Skeletal muscle cell (primary cell): ENCODE measurements around the gene SAT2.
"Not testable (repeated sequence)": the region's sequence is repeated elsewhere in the genome, so short reads cannot be mapped to it uniquely, and the experiment has no call there.

ENCODE experiments used
- DNase-seq: peaks from one replicate; pipeline ENCODE4 v3.0.0-alpha.2; 2010; ENCODE audit warnings: low read depth
- H3K4me3 ChIP-seq: 2 replicates; pipeline ENCODE4 v1.5.1; 2011; ENCODE audit warnings: low read depth, mild to moderate bottlenecking, control low read depth, low read length, moderate library complexity

The SAT2 gene

GRCh38 chr17:7627250-7628121 lies at the start of gene SAT2:
Gene SAT2 (minus strand): TSS chr17:7627821. CDS start chr17:7627635, 186 bp downstream.
- DNase-seq: peak; percentile 82
- peak within 1 kb of the TSS; percentile 80 for H3K4me3 ChIP-seq

- no peak for DNase-seq
- no peak overlapping the region for H3K4me3 ChIP-seq
Measured at GRCh38 chr17:7676533-7676932, 48.9 kb upstream of the SAT2 start.

GRCh38 chr17:7674934-7675333 lies 47.3 kb upstream of the SAT2 start:
- DNase-seq: no peak
- no peak overlapping the region for H3K4me3 ChIP-seq

DNA sequence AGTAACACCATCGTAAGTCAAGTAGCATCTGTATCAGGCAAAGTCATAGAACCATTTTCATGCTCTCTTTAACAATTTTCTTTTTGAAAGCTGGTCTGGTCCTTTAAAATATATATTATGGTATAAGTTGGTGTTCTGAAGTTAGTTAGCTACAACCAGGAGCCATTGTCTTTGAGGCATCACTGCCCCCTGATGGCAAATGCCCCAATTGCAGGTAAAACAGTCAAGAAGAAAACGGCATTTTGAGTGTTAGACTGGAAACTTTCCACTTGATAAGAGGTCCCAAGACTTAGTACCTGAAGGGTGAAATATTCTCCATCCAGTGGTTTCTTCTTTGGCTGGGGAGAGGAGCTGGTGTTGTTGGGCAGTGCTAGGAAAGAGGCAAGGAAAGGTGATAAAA lies 45.6 kb upstream of the SAT2 start:
- no peak overlapping the region for H3K4me3 ChIP-seq
- no peak for DNase-seq

DNA sequence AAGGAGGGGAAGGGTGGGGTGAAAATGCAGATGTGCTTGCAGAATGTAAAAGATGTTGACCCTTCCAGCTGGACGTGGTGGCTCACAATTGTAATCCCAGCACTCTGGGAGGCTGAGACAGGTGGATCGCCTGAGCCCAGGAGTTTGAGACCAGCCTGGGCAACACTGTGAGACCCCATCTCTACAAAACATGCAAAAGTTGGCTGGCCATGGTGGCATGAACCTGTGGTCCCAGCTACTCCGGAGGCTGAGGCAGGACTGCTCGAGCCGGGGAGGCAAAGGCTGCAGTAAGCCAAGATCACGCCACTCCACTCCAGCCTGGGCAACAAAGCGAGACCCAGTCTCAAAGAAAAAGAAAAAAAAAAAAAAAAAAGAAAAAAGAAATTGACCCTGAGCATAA lies 40.9 kb upstream of the SAT2 start:
- no peak for DNase-seq
- no peak overlapping the region for H3K4me3 ChIP-seq

DNA sequence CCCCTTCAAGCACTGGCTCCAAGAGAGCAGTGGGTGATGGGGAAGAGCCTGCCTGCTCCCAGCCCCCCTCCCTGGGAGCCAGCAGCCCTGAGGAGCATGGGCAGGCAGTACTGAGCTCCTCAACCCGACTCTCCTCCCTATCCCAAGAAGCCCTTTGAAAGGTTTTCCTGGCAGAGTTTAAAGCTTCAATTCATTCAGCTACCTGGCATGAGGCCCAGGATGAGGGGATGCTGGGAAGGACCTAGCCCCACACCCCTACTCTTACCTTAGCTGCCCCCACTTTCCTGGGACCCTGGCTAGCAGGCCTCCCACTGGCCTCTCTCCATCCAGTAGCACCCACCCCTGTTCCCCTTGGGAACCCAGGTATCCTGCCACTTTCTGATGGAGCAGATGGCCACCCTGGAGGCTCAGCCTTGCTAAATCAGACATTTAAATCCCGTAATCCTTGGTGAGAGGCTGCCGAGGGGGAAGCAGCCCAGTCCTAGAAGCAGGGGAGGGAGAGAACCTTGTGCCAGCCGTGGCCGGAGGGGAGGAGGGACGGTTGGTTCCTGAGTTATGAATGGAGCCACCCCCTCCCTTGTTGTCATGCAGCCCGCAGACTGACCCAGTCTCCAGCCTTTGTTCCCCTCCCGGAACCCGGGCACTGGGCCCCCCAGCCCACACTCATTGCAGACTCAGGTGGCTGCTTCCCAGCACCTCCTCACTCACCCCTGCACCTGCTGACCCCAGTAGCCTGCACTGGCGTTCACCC lies 40.2 kb upstream of the SAT2 start:
- H3K4me3 ChIP-seq: no peak overlapping the region
- no peak for DNase-seq

DNA sequence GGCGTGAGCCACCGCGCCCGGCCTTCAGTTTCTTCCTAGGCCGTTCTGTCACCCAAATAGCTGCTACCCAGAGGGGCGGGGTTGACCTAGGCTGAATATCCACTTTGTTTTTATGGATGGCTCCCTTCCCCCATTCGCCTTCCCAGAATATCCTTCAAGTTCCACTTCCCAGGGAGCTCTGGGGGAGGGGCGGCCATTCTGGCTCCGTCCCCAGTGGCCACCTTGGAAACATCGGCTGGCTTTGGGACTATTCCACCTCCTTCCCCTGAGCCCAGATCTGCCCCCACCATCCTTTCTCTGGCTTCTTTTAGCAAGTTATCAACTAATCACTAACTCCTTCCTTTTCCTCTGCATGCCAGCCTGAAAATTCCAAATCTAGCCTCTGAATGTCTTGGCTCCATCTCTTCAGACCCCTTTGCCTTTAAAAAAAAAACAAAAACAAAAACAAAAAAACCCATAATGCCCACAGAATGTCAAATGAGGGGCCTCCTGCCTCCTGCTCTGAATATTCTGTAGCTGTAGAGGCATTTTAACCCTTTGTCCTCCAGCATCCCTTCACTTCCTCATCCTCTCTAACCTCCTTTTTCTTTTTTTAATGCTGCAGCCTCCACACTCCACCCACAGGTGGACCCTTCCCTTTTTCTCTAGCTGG lies 29.5 kb upstream of the SAT2 start:
- no peak overlapping the region for H3K4me3 ChIP-seq
- DNase-seq: no peak

DNA sequence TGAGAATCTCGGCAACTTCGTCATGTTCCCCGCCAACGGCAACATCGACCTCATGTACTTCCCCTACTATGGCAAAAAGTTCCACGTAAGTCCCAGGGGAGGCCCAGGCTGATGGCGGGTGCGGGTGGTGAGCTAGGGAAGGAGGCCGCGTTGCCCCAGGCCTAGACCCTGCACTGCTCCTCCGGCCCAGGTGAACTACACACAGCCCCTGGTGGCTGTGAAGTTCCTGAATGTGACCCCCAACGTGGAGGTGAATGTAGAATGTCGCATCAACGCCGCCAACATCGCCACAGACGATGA lies 27.9 kb upstream of the SAT2 start:
- H3K4me3 ChIP-seq: no peak overlapping the region
- no peak for DNase-seq

GRCh38 chr17:7654832-7655540 lies 27.4 kb upstream of the SAT2 start:
- H3K4me3 ChIP-seq: no peak overlapping the region
- DNase-seq: no peak

- no peak for DNase-seq
- H3K4me3 ChIP-seq: no peak overlapping the region
Measured at GRCh38 chr17:7652388-7653356, 25.1 kb upstream of the SAT2 start.

GRCh38 chr17:7651665-7652387 lies 24.2 kb upstream of the SAT2 start:
- no peak for DNase-seq
- peak overlapping the region; percentile 38 for H3K4me3 ChIP-seq

- no peak for DNase-seq
- H3K4me3 ChIP-seq: peak overlapping the region; percentile 38
Measured at GRCh38 chr17:7651097-7651664, 23.6 kb upstream of the SAT2 start.

DNA sequence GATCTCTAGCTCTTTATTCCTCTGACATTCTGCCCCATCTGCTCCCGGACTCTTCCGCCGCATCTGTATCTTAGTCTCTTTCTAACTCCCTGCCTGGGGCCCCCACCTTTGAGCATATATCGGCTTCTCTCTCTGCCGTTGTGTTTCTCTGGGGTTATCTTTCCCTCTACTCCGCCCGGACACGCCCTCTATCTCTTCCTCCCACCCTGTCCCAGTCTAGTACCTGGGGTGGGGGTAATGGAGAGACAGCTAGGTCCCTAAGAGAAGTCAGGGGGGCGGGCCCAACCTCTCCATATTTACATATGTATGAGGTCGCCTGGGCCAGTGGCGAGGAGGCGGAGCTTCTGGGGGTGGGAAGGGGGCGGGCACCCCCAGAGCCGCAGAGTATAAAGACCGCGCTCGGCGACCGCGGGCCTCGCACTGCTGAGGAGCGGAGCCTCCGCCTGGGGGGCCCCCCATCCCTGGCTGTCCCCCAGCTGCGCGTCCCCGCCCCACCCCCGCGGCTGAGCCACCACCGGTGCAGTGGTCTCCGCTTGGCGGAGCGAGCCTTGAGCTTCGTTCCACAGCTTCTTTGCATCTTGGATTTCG lies 23.0 kb upstream of the SAT2 start, which contains the start of gene ATP1B2:
ATP1B2 (plus strand) TSS at position 418 of the 588 bp plus-strand sequence. CDS start 593 bp downstream, outside the sequence.
- H3K4me3 ChIP-seq: peak within 1 kb of the TSS; percentile 38

DNA sequence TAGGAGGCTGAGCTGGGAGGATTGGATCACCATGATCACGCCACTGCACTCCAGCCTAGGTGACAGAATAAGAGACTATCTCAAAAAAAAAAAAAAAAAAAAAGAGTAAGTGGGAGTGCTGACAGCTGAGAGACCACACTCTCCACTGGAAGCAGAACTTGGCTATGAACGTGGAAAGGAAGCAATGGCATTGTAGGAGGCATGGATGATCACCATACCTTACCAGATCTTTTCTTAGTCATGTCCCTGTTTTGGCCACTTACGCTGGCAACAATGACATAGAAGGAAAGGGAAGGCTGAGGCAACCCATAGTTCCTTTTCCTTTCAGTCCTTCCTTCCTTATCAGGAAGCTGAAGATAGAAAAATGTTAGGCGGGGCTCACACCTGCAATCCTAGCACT lies 19.4 kb upstream of the SAT2 start:
- DNase-seq: no peak
- H3K4me3 ChIP-seq: no peak overlapping the region

More for the DNA sequence above, 23.0 kb upstream of the SAT2 start, which contains the start of gene ATP1B2:
- DNase-seq: no peak

DNA sequence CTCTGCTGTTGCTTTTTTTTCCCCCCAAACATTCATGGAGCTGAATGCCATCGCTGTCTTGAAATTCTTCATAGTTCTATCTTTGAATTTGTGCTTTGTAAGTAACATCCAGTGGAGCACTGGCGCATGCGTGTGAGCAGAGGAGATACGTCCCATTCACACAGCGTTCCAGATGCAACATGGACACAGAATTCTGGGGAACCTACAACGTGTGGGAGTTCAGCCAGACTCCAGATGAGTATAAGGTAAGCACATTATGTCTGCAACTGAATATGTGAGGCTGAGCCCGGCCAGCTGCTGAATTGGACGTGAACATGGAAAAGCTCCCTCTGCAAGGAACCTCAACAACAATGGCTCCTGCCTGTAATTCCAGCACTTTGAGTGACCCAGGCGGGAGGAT lies 18.8 kb upstream of the SAT2 start:
- DNase-seq: no peak

DNA sequence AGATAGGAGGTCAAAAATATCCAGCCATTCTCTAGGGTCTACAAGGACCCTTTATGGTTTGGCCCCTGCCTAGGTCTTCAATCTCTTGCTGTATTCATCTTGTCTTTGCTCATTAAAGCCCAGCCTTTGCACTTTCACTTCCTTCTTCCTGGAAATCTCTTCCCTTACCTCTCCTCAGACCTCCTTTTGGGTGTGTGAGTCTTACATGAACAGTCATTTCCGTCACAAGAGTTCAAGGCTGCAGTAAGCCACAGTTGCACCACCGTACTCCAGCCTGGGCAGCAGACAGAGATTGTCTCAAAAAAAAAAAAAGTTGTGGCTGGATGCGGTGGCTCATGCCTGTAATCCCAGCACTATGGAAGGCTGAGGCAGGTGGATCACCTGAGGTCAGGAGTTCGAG lies 17.2 kb upstream of the SAT2 start:
- no peak overlapping the region for H3K4me3 ChIP-seq
- no peak for DNase-seq

More for the DNA sequence above, 18.8 kb upstream of the SAT2 start:
- no peak overlapping the region for H3K4me3 ChIP-seq

DNA sequence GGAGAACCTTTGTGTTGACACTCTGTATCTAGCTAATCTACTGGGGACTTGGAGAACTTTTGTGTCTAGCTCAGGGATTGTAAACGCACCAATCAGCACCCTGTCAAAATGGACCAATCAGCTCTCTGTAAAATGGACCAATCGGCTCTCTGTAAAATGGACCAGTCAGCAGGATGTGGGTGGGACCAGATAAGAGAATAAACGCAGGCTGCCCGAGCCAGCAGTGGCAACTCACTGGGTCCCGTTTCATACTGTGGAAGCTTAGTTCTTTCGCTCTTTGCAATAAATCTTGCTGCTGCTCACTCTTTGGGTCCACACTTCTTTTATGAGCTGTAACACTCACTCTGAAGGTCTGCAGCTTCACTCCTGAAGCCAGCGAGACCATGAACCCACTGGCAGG lies 14.0 kb upstream of the SAT2 start:
- not testable (repeated sequence) for H3K4me3 ChIP-seq, DNase-seq
